Psoas muscle (tissue), 8 donors: Measurements from ENCODE around the gene PPP2R2D. TPM values are rescaled to one million over a fixed set of nuclear protein-coding genes. Genes with fewer than 3 reads are reported as not detected.
A peak's percentile ranks its signal among the peaks of the same experiment; 100 is the strongest.

Experiments
- ATAC-seq, 4 donors: fragments of 200-7000 bp; cut with Tn5 transposase; one replicate each; pipeline ENCODE4 v1.9.1; 2020; ENCODE audit warnings: moderate library complexity in 3 of 4, mild to moderate bottlenecking in 2 of 4
- DNase-seq, 2 donors: peaks; one replicate each; pipeline ENCODE4 v3.0.0-alpha.2; 2020
- H3K27ac ChIP-seq: fragments of 200-600 bp; one replicate; pipeline ENCODE4 v1.8.0; 2022
- H3K27me3 ChIP-seq, 3 donors: fragments of 200-600 bp in 1 of 3; one replicate each; pipeline versions ENCODE4 v1.6.1 to v1.8.0; 2013 to 2022; ENCODE audit warnings: low read length in 2 of 3, mild to moderate bottlenecking in 2 of 3, moderate library complexity in 1 of 3; ENCODE audit not compliant: insufficient read depth in 3 of 3
- H3K36me3 ChIP-seq, 2 donors: fragments of 200-600 bp in 1 of 2; one replicate each; pipeline versions ENCODE4 v1.6.1 to v1.8.0; 2013 to 2022; ENCODE audit warnings: low read depth in 1 of 2, mild to moderate bottlenecking in 1 of 2, moderate library complexity in 1 of 2; ENCODE audit not compliant: insufficient read depth in 1 of 2
- H3K4me1 ChIP-seq: fragments of 200-600 bp; one replicate; pipeline ENCODE4 v1.8.0; 2022
- H3K4me3 ChIP-seq: fragments of 200-600 bp; one replicate; pipeline ENCODE4 v1.8.0; 2022; ENCODE audit warnings: mild to moderate bottlenecking
- H3K9me3 ChIP-seq: fragments of 200-600 bp; one replicate; pipeline ENCODE4 v1.8.0; 2022
- WGBS, 3 donors: extraction: QIAGEN DNeasy Blood & Tissue Kit; methylation state at CpG; one replicate each; pipeline versions ENCODE4 v1.1.6 to v1.1.7; 2013; 5-methylcytosine and 5-hydroxymethylcytosine counted together
- intact Hi-C, 2 donors: fragments of 100-400 bp; cut with DNase I; formaldehyde crosslinking; loops; one replicate each; pipeline versions ENCODE4 v1.11.0 to v1.14.2; 2022
- polyA plus RNA-seq, 3 donors: library from polyadenylated mRNA; stranded (reverse); fragments of 200-250 nt; gene quantifications; one replicate each; pipeline ENCODE4 v1.2.3, GENCODE V29; 2013
- total RNA-seq, 4 donors: library from RNA; stranded (reverse); fragmentation: NEBNext Ultra II Directional in 2 of 4; extraction: Animal tissue kit (Norgen Biotek cat#: 25700) in 2 of 4; gene quantifications; one replicate each; pipeline versions ENCODE4 v1.2.1 to v1.2.4, GENCODE V29; 2021 to 2023
- TF ChIP-seq, protein P1 (sequence below): fragments of 200-600 bp; IDR thresholded peaks from one replicate; pipeline ENCODE4 v1.8.0; 2022; ENCODE audit warnings: antibody characterized with exemption
- donor health status: healthy with polysubstance abuse.
- donor health status: DM: no; HTN: no; CAD: no; lungs with moderate emphysema.
- donor health status: Bipolar disorder and iron deficiency.
- donor health status: healthy.
- donor health status: DM: yes; HTN: yes; CAD: no.
- donor health status: DM: no; HTN: no; CAD: no.
- donor health status: DM: no; HTN: no; CAD: no.
- donor health status: DM: yes; HTN: yes; CAD: no.

Gene PPP2R2D
- total and polyA plus RNA-seq, 7 donors: 19.2 to 47.4 (median 25.7) TPM

DNA sequence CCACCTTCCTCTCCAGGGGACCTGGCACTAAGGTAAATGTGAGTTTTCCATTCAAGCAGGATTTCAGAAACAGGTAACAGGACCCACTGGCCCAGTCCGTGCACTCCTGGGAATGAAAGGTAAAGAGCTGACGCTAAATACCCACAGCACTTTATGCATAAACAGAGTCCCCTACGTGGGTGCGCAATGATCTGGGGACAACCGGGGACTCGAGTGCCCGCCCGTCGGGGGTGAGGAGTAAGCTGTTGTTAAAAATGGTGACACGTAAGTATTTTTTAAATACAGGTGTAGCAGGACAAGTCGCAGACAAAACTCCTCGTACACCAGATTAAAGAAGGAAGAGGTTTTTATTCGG, 47.2 kb upstream of the PPP2R2D start:
- 90 to 93% (median 91%) methylated on average over 13 of the region's 13 CpGs for WGBS, 3 donors
- H3K4me1 ChIP-seq: no peaks in the 10 kb centered on the region
- H3K27ac ChIP-seq: no peak overlapping the region
- ATAC-seq (no peak), DNase-seq (no peak)
- H3K9me3 ChIP-seq: no peaks in the 10 kb centered on the region
- H3K4me3 ChIP-seq: no peak overlapping the region
- no peaks in the 10 kb centered on the region for H3K36me3 ChIP-seq
- intact Hi-C loops: no loop called here
- TF ChIP-seq, protein P1, sequence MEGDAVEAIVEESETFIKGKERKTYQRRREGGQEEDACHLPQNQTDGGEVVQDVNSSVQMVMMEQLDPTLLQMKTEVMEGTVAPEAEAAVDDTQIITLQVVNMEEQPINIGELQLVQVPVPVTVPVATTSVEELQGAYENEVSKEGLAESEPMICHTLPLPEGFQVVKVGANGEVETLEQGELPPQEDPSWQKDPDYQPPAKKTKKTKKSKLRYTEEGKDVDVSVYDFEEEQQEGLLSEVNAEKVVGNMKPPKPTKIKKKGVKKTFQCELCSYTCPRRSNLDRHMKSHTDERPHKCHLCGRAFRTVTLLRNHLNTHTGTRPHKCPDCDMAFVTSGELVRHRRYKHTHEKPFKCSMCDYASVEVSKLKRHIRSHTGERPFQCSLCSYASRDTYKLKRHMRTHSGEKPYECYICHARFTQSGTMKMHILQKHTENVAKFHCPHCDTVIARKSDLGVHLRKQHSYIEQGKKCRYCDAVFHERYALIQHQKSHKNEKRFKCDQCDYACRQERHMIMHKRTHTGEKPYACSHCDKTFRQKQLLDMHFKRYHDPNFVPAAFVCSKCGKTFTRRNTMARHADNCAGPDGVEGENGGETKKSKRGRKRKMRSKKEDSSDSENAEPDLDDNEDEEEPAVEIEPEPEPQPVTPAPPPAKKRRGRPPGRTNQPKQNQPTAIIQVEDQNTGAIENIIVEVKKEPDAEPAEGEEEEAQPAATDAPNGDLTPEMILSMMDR: no peak
- peaks cover 0 to 36% (median 4%) of the 10 kb centered on the region in 3 donors for H3K27me3 ChIP-seq

DNA sequence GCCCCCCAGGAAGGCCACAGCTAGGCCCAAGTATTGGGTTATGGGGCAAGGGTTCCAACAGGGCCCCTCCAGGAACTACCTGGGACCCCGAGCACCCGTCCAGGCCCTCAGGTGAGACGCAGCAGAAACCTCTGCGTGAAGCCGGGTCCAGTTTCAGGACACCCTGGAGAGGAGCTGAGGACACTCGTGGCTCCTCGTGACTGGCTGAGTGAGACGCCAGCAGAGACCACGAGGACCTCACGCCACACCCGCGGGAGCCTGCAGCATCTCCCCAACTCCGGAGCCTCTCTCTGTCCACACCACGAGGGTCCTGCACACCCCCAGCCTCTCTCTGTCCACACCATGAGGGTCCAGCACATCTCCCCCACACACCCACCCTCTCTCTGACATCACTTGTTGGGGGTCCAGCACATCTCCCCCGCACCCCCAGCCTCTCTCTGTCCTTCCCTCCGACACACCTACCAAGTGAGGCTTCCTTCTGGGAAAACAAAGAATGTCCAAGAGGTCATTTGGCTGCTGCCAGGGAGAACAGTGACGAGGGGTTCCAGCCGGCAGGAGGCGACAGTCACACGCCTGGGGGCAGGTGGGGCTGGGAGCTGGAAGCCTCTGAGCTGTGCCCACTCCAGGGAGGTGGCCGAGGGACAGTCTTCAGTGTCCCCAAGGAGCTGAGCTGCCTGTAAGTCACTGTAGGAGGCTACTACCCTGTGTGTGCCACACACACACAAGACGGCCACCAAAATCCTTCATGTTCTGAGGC, 46.1 kb upstream of the PPP2R2D start:
- peaks cover 0 to 39% (median 9%) of the 10 kb centered on the region in 3 donors for H3K27me3 ChIP-seq
- ATAC-seq: no peak

DNA sequence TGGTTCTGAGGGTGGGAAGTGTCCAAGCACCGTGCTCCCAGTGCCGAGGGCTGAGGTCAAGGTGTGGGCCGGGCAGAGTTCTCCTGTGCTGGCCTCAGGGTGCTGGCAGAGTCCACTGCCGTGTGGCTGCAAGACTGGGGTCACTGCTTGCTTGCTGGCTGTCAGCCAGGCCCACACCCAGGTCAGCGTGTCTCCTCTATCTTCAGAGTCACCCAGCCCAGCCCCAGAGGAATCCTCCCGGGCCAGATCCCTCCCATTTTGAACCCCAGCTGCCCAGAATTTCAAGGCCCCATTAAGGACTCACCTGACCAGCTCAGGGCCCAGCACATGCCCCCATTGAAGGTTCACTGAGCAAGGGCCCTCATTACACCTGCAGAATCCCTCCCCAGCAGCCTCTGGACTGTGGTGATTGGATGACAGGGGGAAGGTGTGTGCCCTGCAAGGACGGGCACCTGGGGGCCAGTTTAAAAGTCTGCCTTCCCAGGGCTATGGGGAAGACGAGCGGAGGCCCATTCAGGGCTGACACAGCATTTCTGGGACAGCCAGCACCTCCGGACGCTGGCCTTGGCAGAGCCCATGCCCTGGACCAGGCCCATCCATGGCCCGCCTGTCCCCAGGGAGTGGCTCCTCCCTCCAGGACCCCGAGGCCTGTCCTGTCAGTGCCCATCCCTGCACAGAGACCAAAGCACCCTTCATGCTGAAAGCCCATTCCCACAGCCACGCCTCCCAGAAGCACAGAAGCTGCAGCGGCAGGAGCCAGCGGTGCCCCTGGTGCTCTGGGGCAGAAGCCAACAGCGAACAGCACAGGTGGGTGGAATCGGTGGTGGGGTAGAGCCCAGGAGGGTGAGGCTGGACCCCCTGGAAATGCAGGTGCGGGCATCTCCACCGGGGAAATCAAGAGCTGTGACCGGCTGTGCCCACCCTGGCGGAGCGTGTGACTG, 45.1 kb upstream of the PPP2R2D start:
- TF ChIP-seq, protein P1: no peak
- H3K27me3 ChIP-seq: peaks cover 0 to 37% (median 9%) of the 10 kb centered on the region in 3 donors
- H3K9me3 ChIP-seq: no peaks in the 10 kb centered on the region
- H3K4me3 ChIP-seq: no peak overlapping the region
- no peak overlapping the region for H3K27ac ChIP-seq
- ATAC-seq (peak in 1 of 4 donors; percentile 27), DNase-seq (no peak)
- H3K36me3 ChIP-seq: no peaks in the 10 kb centered on the region
- H3K4me1 ChIP-seq: no peaks in the 10 kb centered on the region
- 74 to 79% (median 75%) methylated on average over 23 of the region's 23 CpGs for WGBS, 3 donors
- intact Hi-C loops: no loop called here

More for the DNA sequence above, 46.1 kb upstream of the PPP2R2D start:
- H3K36me3 ChIP-seq: no peaks in the 10 kb centered on the region
- 76 to 86% (median 76%) methylated on average over 20 to 22 of the region's 22 CpGs for WGBS, 3 donors
- no peak overlapping the region for H3K4me3 ChIP-seq
- intact Hi-C loops: no loop called here
- DNase-seq: no peak
- TF ChIP-seq, protein P1: no peak
- H3K27ac ChIP-seq: no peak overlapping the region
- H3K4me1 ChIP-seq: no peaks in the 10 kb centered on the region
- no peaks in the 10 kb centered on the region for H3K9me3 ChIP-seq

DNA sequence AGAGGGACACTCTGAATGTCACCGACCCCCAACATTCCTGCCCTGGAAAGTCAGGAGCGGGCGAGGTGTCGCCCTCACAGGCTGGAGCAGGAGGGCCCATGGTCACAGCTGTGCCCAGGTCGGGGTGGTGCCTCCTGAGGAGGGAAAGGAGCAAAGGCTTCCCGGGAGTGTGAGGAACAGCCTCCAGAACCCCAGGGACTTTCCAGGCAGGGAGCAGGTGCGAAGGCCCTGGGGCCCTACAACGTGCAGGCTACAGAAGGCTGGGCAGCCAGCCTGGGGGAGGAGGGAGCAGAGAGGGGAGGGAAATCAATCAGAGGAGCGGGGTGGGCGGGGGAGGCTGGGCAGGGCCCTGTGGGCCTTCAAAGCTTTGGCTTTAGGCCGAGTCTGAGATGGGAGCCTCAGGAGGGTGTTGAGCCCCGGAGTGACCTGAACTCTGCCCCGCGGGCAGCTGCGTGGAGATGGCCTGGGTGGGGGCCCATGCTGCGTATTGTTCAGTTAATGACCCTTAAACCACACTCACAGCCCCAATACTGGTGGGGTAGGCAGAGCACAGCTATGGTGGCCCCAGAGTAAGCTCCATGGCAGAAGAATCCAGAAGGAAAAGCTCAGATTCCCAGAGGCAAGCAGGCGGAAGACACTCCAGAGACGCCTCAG, 44.2 kb upstream of the PPP2R2D start:
- Histone ChIP-seq H3K9me3 (no peaks in the 10 kb centered on the region), H3K27me3 (peaks cover 0 to 44% (median 9%) of the 10 kb centered on the region in 3 donors), H3K4me3 (no peak overlapping the region), H3K4me1 (no peaks in the 10 kb centered on the region), H3K27ac (no peak overlapping the region), H3K36me3 (no peaks in the 10 kb centered on the region)
- intact Hi-C loops: no loop called here
- no peak for DNase-seq
- TF ChIP-seq, protein P1: no peak
- no peak for ATAC-seq
- 74 to 81% (median 75%) methylated on average over 18 of the region's 18 CpGs for WGBS, 3 donors
